ENCODE data around the gene IAPP.
"Not testable (repeated sequence)": the region's sequence is repeated elsewhere in the genome, so short reads cannot be mapped to it uniquely, and the experiment has no call there.

GRCh38 chr12:21418398-21418797 lies 45.7 kb downstream of the IAPP start:
- not testable (repeated sequence) for TF ChIP-seq EZH2phosphoT487 (IDR thresholded peaks at IDR 0.05; ENCODE audit: unreplicated experiment); CTCF (conservative IDR thresholded peaks at IDR 0.05; ENCODE audit: low read depth in 2 of 2); EZH2 (IDR thresholded peaks at IDR 0.05; ENCODE audit: low read depth, unreplicated experiment); JUNB (IDR thresholded peaks at IDR 0.05; ENCODE audit: unreplicated experiment)
